ENCODE results near the gene CHDH. TPM values are rescaled to one million over a fixed set of nuclear protein-coding genes. Genes with fewer than 3 reads are reported as not detected.

Gene CHDH
- total and polyA plus RNA-seq, 9 donors: 0.85 to 7.0 (median 4.1) TPM

GRCh38 chr3:53890726-53891475 lies 44.7 kb upstream of the CHDH start:
- DNase-seq: no peak
- intact Hi-C loops (cut with DNase I): no loop called here
- 5 to 7% (median 5%) methylated on average over 21 of the region's 21 CpGs for WGBS, 3 donors
- Histone ChIP-seq H3K27ac (peak overlapping the region; percentile 46 to 81), H3K9me3 (no peaks in the 10 kb centered on the region), H3K36me3 (no peaks in the 10 kb centered on the region), H3K27me3 (peaks cover 3% of the 10 kb centered on the region), H3K4me3 (peak overlapping the region; percentile 99), H3K4me1 (ENCODE audit: insufficient read depth) (peaks cover 5% of the 10 kb centered on the region)
- TF ChIP-seq POLR2A (IDR thresholded peaks at IDR 0.05) (no peak), EP300 (IDR thresholded peaks at IDR 0.05) (no peak)
- TF ChIP-seq, protein P1, sequence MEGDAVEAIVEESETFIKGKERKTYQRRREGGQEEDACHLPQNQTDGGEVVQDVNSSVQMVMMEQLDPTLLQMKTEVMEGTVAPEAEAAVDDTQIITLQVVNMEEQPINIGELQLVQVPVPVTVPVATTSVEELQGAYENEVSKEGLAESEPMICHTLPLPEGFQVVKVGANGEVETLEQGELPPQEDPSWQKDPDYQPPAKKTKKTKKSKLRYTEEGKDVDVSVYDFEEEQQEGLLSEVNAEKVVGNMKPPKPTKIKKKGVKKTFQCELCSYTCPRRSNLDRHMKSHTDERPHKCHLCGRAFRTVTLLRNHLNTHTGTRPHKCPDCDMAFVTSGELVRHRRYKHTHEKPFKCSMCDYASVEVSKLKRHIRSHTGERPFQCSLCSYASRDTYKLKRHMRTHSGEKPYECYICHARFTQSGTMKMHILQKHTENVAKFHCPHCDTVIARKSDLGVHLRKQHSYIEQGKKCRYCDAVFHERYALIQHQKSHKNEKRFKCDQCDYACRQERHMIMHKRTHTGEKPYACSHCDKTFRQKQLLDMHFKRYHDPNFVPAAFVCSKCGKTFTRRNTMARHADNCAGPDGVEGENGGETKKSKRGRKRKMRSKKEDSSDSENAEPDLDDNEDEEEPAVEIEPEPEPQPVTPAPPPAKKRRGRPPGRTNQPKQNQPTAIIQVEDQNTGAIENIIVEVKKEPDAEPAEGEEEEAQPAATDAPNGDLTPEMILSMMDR (IDR thresholded peaks at IDR 0.05): no peak

DNA sequence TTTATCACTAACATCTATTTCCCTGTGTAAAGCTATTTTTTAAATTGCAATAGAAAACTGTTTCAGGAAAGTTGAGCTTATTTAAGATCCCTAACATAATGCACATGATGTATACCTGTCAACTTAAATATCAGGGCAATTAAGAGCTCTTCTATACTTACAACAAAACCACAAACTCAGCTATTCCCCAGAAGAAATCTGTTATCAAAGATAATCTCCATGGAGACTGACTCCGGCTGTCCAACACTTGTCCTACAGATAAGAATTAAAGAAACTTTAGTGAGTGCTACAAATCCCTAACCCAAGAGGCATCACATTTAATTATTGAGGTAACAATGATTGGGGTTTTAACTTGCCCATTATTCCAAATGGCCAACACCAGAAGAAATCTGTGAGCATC lies 42.0 kb upstream of the CHDH start:
- Histone ChIP-seq H3K27me3 (no peaks in the 10 kb centered on the region), H3K27ac (no peak overlapping the region), H3K4me3 (no peak overlapping the region), H3K36me3 (no peaks in the 10 kb centered on the region), H3K4me1 (ENCODE audit: insufficient read depth) (peaks cover 5% of the 10 kb centered on the region), H3K9me3 (no peaks in the 10 kb centered on the region)
- DNase-seq: no peak
- WGBS, 3 donors: 71 to 88% (median 79%) methylated on average over 1 of the region's 1 CpG
- intact Hi-C loops (cut with DNase I): no loop called here
- TF ChIP-seq, protein P1 (IDR thresholded peaks at IDR 0.05): no peak
- TF ChIP-seq POLR2A (IDR thresholded peaks at IDR 0.05): no peak
- no peak for TF ChIP-seq EP300 (IDR thresholded peaks at IDR 0.05)

DNA sequence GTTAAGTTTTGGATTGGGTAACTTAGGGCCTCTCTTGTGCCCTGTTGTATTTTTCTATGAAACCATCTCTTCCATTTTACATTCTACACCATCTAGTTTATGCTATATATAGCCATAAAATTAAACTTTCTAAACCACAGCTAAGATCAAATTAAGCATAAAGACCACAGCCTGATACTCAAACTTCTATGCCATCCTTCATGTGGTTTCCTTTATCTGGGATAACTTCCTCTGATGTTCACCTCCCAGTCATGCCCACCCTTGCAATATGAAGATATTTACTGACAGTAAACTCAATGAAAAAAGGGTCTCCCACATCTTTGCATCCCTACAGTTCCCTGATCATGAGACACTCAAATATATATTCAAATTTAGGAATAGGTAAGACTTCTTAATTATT lies 41.2 kb upstream of the CHDH start:
- no peak for TF ChIP-seq EP300 (IDR thresholded peaks at IDR 0.05)
- no peak for TF ChIP-seq POLR2A (IDR thresholded peaks at IDR 0.05)
- TF ChIP-seq, protein P1 (IDR thresholded peaks at IDR 0.05): no peak
- Histone ChIP-seq H3K4me1 (ENCODE audit: insufficient read depth) (peaks cover 5% of the 10 kb centered on the region), H3K36me3 (no peaks in the 10 kb centered on the region), H3K9me3 (no peaks in the 10 kb centered on the region), H3K27ac (no peak overlapping the region), H3K27me3 (no peaks in the 10 kb centered on the region), H3K4me3 (no peak overlapping the region)
- intact Hi-C loops (cut with DNase I): no loop called here
- no peak for DNase-seq

GRCh38 chr3:53885239-53885638 lies 39.0 kb upstream of the CHDH start:
- TF ChIP-seq POLR2A (IDR thresholded peaks at IDR 0.05) (no peak), EP300 (IDR thresholded peaks at IDR 0.05) (no peak)
- TF ChIP-seq, protein P1 (IDR thresholded peaks at IDR 0.05): no peak
- no peaks in the 10 kb centered on the region for H3K9me3 ChIP-seq
- no peaks in the 10 kb centered on the region for H3K36me3 ChIP-seq
- no peak overlapping the region for H3K4me3 ChIP-seq
- H3K27me3 ChIP-seq: no peaks in the 10 kb centered on the region
- no peak overlapping the region for H3K27ac ChIP-seq
- WGBS, 3 donors: 92 to 94% (median 93%) methylated on average over 3 of the region's 3 CpGs
- no peak for DNase-seq
- peaks cover 10% of the 10 kb centered on the region for H3K4me1 ChIP-seq (ENCODE audit: insufficient read depth)
- intact Hi-C loops (cut with DNase I): no loop called here
